MM.1S (cell line): ENCODE results near the gene SEPTIN5.

Source experiments
- EZH2 ChIP-seq: fragments of 300-600 bp; sonication (generic); optimal IDR thresholded peaks from 2 replicates; pipeline ENCODE3; 2017; ENCODE audit warnings: low read depth, mild to moderate bottlenecking, antibody characterized with exemption, low read length, mixed read lengths
- EZH2phosphoT487 ChIP-seq: fragments of 300-600 bp; sonication (generic); IDR thresholded peaks from 2 replicates; pipeline ENCODE4 v1.6.1; 2018; ENCODE audit warnings: antibody characterized with exemption, low read length
- TF ChIP-seq, protein P1 (sequence below): fragments of 300-600 bp; sonication (generic); IDR thresholded peaks from 2 replicates; pipeline ENCODE4 v1.5.1; 2016; ENCODE audit warnings: antibody characterized with exemption, low read length, mixed read lengths

DNA sequence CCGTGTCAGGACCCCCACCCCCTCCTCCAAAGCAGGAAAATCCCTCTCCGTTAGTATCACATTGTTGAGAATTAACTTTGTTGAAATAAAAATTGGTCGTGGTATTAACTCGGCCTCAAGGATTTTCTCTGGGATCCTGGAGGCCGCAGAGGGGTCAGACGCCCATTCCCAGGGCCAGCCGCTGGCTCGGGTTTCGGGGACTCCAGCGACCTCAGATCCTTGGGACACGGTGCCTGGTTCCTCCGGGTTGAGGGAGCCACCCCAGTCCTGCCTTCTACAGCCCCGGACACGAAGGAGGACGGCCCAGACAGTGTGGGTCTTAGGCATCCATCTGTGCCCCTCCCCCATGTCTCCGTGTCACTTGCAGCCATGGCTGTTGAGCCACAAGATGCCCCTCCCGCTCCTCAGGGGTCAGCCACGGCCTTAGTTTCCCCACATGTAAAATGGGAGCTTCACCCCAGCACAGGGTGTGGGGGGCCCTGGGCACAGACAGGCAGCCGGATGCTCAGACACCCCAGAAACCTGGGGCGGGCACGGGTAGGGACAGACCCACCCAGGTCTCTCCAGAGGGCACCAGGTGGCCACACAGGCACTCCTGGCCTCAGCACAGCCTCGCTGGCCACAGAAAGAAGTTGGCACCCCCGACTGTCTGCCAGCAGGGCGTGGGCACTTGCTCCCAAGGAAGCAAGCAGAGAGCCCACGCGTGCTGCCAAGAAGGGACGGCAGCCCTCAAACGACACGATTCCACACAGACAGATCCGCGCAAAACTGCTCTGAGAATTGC is 24.6 kb downstream of the SEPTIN5 start:
- TF ChIP-seq, protein P1, sequence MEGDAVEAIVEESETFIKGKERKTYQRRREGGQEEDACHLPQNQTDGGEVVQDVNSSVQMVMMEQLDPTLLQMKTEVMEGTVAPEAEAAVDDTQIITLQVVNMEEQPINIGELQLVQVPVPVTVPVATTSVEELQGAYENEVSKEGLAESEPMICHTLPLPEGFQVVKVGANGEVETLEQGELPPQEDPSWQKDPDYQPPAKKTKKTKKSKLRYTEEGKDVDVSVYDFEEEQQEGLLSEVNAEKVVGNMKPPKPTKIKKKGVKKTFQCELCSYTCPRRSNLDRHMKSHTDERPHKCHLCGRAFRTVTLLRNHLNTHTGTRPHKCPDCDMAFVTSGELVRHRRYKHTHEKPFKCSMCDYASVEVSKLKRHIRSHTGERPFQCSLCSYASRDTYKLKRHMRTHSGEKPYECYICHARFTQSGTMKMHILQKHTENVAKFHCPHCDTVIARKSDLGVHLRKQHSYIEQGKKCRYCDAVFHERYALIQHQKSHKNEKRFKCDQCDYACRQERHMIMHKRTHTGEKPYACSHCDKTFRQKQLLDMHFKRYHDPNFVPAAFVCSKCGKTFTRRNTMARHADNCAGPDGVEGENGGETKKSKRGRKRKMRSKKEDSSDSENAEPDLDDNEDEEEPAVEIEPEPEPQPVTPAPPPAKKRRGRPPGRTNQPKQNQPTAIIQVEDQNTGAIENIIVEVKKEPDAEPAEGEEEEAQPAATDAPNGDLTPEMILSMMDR, result no peak
- TF ChIP-seq EZH2 (no peak), EZH2phosphoT487 (no peak)
